Lower lobe of right lung (tissue), 2 donors: Measurements from ENCODE around the gene ST3GAL6. TPM values are rescaled to one million over a fixed set of nuclear protein-coding genes. Genes with fewer than 3 reads are reported as not detected.

Experiments used
- ATAC-seq, 2 donors: fragments of 200-7000 bp; cut with Tn5 transposase; one replicate each; pipeline ENCODE4 v1.9.1; 2020 to 2022; ENCODE audit warnings: mild to moderate bottlenecking in 2 of 2, moderate library complexity in 2 of 2
- DNase-seq: peaks from one replicate; pipeline ENCODE4 v3.0.0-alpha.2; 2020
- H3K27ac ChIP-seq: fragments of 200-600 bp; one replicate; pipeline ENCODE4 v1.8.0; 2022
- H3K27me3 ChIP-seq: fragments of 200-600 bp; one replicate; pipeline ENCODE4 v1.8.0; 2022; ENCODE audit warnings: low read depth
- H3K36me3 ChIP-seq: fragments of 200-600 bp; one replicate; pipeline ENCODE4 v1.8.0; 2022; ENCODE audit warnings: mild to moderate bottlenecking
- H3K4me1 ChIP-seq: fragments of 200-600 bp; one replicate; pipeline ENCODE4 v1.8.0; 2022
- H3K4me3 ChIP-seq: fragments of 200-600 bp; one replicate; pipeline ENCODE4 v1.8.0; 2022; ENCODE audit warnings: mild to moderate bottlenecking
- H3K9me3 ChIP-seq: fragments of 200-600 bp; one replicate; pipeline ENCODE4 v1.8.0; 2022
- intact Hi-C: fragments of 100-400 bp; cut with DNase I; formaldehyde crosslinking; loops from one replicate; pipeline ENCODE4 v1.11.0; 2022
- total RNA-seq: library from RNA; stranded (reverse); fragmentation: NEBNext Ultra II Directional; extraction: Animal tissue kit (Norgen Biotek cat#: 25700); gene quantifications from one replicate; pipeline ENCODE4 v1.2.1, GENCODE V29; 2021
- TF ChIP-seq, protein P1 (sequence below): fragments of 200-600 bp; IDR thresholded peaks from one replicate; pipeline ENCODE4 v1.8.0; 2022; ENCODE audit warnings: antibody characterized with exemption, mild to moderate bottlenecking
- donor health status: DM: no; HTN: yes; CAD: no; lungs with severe emphysema.

Gene ST3GAL6
- total RNA-seq, 1 donor from 2014 or later = 42.4 TPM

DNA sequence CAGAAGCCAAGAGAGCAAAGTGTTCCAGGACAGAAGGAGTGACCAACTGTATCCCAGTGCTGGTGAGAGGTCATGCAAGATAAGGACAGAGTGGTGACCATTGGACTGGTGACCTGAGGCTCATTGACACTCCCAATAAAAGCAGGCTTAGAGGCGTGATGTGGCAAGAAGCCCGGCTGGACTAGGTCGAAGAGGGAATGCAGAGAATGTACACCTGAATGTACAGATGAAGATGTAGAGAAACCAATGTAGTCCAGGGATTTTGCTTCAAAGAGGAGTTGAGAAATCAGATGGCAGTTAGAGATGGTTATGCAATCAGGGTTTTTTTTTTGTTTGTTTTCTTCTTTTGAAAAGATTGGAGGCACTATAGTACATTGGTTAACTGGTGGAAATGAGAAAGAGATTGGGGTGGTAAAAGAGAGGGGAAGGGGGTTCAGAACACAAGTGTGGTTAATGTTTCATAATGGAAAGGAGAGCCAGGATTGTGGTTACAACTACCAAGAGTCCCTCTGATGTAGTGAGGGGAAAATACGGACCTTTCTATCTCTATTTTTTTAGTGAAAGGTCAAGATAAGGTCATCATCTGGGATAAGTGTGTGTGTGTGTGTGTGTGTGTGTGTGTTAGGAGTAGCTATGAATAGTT, 23.3 kb downstream of the ST3GAL6 start:
- peaks cover 28% of the 10 kb centered on the region for H3K4me1 ChIP-seq
- DNase-seq (no peak), ATAC-seq (peak in 1 of 2 donors; percentile 59)
- H3K36me3 ChIP-seq = peaks cover 8% of the 10 kb centered on the region
- H3K4me3 ChIP-seq = no peak overlapping the region
- no peaks in the 10 kb centered on the region for H3K27me3 ChIP-seq
- no peak overlapping the region for H3K27ac ChIP-seq
- no peaks in the 10 kb centered on the region for H3K9me3 ChIP-seq
- TF ChIP-seq, protein P1, sequence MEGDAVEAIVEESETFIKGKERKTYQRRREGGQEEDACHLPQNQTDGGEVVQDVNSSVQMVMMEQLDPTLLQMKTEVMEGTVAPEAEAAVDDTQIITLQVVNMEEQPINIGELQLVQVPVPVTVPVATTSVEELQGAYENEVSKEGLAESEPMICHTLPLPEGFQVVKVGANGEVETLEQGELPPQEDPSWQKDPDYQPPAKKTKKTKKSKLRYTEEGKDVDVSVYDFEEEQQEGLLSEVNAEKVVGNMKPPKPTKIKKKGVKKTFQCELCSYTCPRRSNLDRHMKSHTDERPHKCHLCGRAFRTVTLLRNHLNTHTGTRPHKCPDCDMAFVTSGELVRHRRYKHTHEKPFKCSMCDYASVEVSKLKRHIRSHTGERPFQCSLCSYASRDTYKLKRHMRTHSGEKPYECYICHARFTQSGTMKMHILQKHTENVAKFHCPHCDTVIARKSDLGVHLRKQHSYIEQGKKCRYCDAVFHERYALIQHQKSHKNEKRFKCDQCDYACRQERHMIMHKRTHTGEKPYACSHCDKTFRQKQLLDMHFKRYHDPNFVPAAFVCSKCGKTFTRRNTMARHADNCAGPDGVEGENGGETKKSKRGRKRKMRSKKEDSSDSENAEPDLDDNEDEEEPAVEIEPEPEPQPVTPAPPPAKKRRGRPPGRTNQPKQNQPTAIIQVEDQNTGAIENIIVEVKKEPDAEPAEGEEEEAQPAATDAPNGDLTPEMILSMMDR = no peak
- intact Hi-C loops = no loop called here

DNA sequence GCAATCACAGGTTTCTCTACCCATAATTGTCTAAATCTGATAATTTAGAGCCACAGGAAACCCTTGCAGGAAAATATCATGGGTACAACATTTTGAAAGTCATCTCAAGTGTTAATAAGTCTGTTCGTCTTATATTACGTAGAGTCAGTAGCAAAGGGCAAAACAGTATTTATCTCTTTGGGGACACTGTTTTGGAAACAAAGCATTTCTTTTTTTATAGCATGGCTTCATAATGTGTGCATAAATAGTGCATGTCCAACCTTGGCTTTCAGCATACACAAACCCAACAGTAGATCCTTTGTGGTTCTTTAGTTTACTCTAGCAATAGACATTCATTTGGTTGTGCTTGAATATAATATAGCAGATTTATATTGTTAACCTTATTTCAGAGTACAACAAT, 24.0 kb downstream of the ST3GAL6 start:
- no peaks in the 10 kb centered on the region for H3K9me3 ChIP-seq
- no peak overlapping the region for H3K27ac ChIP-seq
- H3K27me3 ChIP-seq = no peaks in the 10 kb centered on the region
- H3K36me3 ChIP-seq = peaks cover 8% of the 10 kb centered on the region
- intact Hi-C loops = no loop called here
- no peak overlapping the region for H3K4me3 ChIP-seq
- ATAC-seq (no peak), DNase-seq (no peak)
- TF ChIP-seq, protein P1 = no peak
- peaks cover 28% of the 10 kb centered on the region for H3K4me1 ChIP-seq

DNA sequence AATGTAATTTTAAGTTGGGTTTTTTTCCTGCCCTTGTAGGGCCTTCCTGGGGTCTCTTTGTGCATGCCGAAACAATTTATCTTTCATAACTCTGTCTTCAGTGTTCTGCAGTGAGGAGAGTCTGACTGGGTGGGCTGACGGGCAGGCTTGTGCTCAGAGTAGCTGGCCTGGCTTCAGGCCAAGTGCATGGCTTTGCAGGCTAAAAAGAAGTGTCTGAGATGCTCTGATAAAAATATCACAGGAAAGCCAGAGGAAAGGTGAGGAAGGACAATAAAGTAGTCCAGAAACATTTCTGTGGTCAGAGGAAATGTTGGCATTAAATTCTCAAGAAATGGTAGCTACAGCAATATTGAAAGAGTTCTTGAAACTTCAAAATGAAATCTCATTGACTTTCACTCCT, 25.5 kb downstream of the ST3GAL6 start:
- Histone ChIP-seq H3K4me1 (peaks cover 26% of the 10 kb centered on the region), H3K27me3 (no peaks in the 10 kb centered on the region), H3K36me3 (peaks cover 13% of the 10 kb centered on the region), H3K27ac (no peak overlapping the region), H3K9me3 (no peaks in the 10 kb centered on the region), H3K4me3 (no peak overlapping the region)
- TF ChIP-seq, protein P1 = no peak
- DNase-seq (no peak), ATAC-seq (no peak)
- intact Hi-C loops = no loop called here

DNA sequence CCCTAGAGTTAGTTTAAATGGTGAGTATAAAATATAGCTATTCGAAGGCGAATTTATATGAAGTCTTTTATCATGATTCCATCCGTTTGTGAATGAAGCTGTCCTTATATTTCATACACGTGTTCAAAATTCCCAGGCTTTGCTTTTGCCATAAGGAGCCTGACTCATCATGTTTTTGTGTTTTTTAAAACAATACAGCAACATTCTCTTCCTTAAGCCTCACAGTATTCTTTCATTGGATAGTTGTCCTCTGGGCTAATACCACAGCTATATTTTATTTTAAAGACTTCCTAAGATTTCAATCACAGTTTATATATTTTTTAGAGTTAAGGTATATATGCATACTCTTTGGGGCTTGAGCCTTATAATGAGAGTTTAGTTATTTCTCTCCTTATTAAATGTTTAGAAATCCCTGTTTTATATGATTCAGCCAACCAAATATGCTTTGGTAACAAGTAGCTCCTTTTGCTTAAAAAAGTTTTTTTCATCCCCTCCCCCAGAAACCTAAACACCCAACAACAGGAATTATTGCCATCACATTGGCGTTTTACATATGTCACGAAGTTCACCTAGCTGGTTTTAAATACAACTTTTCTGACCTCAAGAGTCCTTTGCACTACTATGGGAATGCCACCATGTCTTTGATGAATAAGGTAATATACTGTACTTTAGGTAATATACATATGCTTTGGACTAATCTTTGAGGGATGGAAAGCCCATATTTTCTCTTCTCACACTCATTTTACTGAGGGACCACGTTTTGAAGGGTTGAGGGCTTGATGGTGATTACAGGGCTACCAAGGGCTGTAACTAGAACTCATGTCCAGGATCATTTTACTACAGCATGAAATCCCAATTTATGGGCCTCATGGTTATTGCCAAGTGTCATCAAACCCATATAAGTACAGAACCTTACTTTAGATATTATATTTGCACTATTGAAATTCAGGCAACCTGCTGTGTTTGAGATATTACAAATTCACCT, 28.5 kb downstream of the ST3GAL6 start:
- H3K4me1 ChIP-seq = no peaks in the 10 kb centered on the region
- no peak overlapping the region for H3K27ac ChIP-seq
- H3K27me3 ChIP-seq = no peaks in the 10 kb centered on the region
- DNase-seq (no peak), ATAC-seq (no peak)
- H3K4me3 ChIP-seq = no peak overlapping the region
- TF ChIP-seq, protein P1 = no peak
- no peaks in the 10 kb centered on the region for H3K9me3 ChIP-seq
- peaks cover 23% of the 10 kb centered on the region for H3K36me3 ChIP-seq
- intact Hi-C loops = no loop called here

DNA sequence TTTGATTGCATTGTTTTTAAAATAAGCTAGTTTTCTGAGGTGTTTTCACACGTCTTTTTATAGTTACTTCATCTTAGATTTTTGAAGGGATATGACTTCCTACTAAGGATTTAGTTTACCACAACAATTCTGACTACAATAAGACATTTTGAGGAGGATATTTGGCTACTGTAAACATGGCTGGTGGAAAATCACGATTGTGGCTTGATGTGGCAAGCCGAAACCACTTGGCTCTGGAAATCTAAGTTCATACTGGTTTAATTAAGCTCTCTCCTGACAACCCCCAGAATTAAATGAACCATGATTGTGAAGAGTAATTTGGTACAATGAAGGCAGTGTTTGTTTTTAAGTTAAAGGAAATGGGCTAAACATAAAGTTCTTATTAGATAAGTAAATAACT, 30.8 kb downstream of the ST3GAL6 start:
- Histone ChIP-seq H3K27me3 (no peaks in the 10 kb centered on the region), H3K4me1 (no peaks in the 10 kb centered on the region), H3K36me3 (peaks cover 16% of the 10 kb centered on the region), H3K27ac (no peak overlapping the region), H3K9me3 (no peaks in the 10 kb centered on the region), H3K4me3 (no peak overlapping the region)
- ATAC-seq (no peak), DNase-seq (no peak)
- intact Hi-C loops = no loop called here
- TF ChIP-seq, protein P1 = no peak
